KMS-11 (cell line): Measurements from ENCODE around the gene NSG2.

Experiments
- H2AFZ ChIP-seq: fragments of 200-600 bp; sonication (generic); 2 replicates; pipeline ENCODE4 v1.6.1; 2016; ENCODE audit warnings: antibody characterized with exemption, mixed run types, low read depth
- H3K27ac ChIP-seq: fragments of 200-600 bp; sonication (generic); 2 replicates; pipeline ENCODE4 v1.6.1; 2016; ENCODE audit warnings: mild to moderate bottlenecking, mixed run types
- H3K27me3 ChIP-seq: fragments of 200-600 bp; sonication (generic); 2 replicates; pipeline ENCODE4 v1.6.1; 2017; ENCODE audit warnings: mild to moderate bottlenecking, low read depth, mixed run types, moderate library complexity; ENCODE audit not compliant: insufficient read depth
- H3K36me3 ChIP-seq: fragments of 200-600 bp; sonication (generic); 2 replicates; pipeline ENCODE4 v1.6.1; 2017; ENCODE audit warnings: mild to moderate bottlenecking, mixed run types; ENCODE audit not compliant: insufficient read depth
- H3K4me1 ChIP-seq: fragments of 200-600 bp; sonication (generic); 2 replicates; pipeline ENCODE4 v1.6.1; 2016; ENCODE audit warnings: mild to moderate bottlenecking, low read depth, mixed run types; ENCODE audit not compliant: poor library complexity, severe bottlenecking
- H3K4me2 ChIP-seq: fragments of 200-600 bp; sonication (generic); 2 replicates; pipeline ENCODE4 v1.7.0; 2016; ENCODE audit warnings: mild to moderate bottlenecking, mixed run types
- H3K4me3 ChIP-seq: fragments of 200-600 bp; sonication (generic); IDR thresholded peaks from 2 replicates; pipeline ENCODE4 v1.6.1; 2017; ENCODE audit warnings: low read depth, low read length, mixed read lengths; ENCODE audit not compliant: insufficient read depth
- H3K79me2 ChIP-seq: fragments of 200-600 bp; sonication (generic); 2 replicates; pipeline ENCODE4 v1.6.1; 2016; ENCODE audit warnings: low read depth, mixed run types; ENCODE audit not compliant: insufficient read depth
- H3K9ac ChIP-seq: fragments of 200-600 bp; sonication (generic); 2 replicates; pipeline ENCODE4 v1.6.1; 2016; ENCODE audit warnings: mild to moderate bottlenecking, mixed run types
- H4K20me1 ChIP-seq: fragments of 200-600 bp; sonication (generic); 2 replicates; pipeline ENCODE4 v1.6.1; 2016; ENCODE audit warnings: mild to moderate bottlenecking, mixed run types; ENCODE audit not compliant: insufficient read depth
- TF ChIP-seq, protein P1 (sequence below): fragments of 200-600 bp; sonication (generic); conservative IDR thresholded peaks from 2 replicates; pipeline ENCODE4 v1.6.1; 2017; ENCODE audit warnings: low read depth, mild to moderate bottlenecking, antibody characterized with exemption, low read length, moderate library complexity, mixed read lengths

The NSG2 gene

DNA sequence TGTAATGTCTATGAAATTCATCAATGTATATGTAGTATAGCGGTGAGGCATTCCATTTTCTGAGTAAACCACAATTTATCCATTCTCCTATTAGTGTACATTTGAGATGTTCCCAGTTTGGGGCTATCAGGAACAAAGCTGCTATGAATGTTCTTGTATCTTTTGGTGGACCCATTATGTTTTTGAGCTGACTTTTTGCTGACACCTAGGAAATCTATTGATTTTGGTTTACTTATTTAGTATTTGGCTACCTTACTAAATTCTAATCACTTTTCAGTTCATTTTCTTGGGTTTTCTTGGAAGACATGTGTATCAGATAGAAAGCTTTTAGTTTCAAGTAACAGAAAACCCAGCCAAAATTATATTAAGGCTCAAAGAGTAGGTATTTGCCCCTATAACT, 13.7 kb downstream of the NSG2 start:
- TF ChIP-seq, protein P1, sequence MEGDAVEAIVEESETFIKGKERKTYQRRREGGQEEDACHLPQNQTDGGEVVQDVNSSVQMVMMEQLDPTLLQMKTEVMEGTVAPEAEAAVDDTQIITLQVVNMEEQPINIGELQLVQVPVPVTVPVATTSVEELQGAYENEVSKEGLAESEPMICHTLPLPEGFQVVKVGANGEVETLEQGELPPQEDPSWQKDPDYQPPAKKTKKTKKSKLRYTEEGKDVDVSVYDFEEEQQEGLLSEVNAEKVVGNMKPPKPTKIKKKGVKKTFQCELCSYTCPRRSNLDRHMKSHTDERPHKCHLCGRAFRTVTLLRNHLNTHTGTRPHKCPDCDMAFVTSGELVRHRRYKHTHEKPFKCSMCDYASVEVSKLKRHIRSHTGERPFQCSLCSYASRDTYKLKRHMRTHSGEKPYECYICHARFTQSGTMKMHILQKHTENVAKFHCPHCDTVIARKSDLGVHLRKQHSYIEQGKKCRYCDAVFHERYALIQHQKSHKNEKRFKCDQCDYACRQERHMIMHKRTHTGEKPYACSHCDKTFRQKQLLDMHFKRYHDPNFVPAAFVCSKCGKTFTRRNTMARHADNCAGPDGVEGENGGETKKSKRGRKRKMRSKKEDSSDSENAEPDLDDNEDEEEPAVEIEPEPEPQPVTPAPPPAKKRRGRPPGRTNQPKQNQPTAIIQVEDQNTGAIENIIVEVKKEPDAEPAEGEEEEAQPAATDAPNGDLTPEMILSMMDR = no peak
- Histone ChIP-seq H3K36me3 (no peaks in the 10 kb centered on the region), H3K4me1 (peaks cover 23% of the 10 kb centered on the region), H3K27ac (no peak overlapping the region), H3K4me2 (peak overlapping the region; percentile 21; the same call in 1 of the 2 replicates), H2AFZ (no peak overlapping the region), H3K9ac (no peak overlapping the region), H3K27me3 (no peaks in the 10 kb centered on the region), H4K20me1 (no peaks in the 10 kb centered on the region), H3K79me2 (no peaks in the 10 kb centered on the region), H3K4me3 (no peak overlapping the region)

GRCh38 chr5:174063082-174063756, 17.7 kb downstream of the NSG2 start:
- Histone ChIP-seq H4K20me1 (no peaks in the 10 kb centered on the region), H2AFZ (no peak overlapping the region), H3K4me2 (no peak overlapping the region), H3K4me1 (peaks cover 22% of the 10 kb centered on the region), H3K9ac (no peak overlapping the region), H3K4me3 (no peak overlapping the region), H3K36me3 (no peaks in the 10 kb centered on the region), H3K27ac (no peak overlapping the region), H3K79me2 (no peaks in the 10 kb centered on the region), H3K27me3 (no peaks in the 10 kb centered on the region)
- TF ChIP-seq, protein P1 = no peak

- H3K4me1 ChIP-seq = peaks cover 13% of the 10 kb centered on the region
- no peak overlapping the region for H2AFZ ChIP-seq
- H3K27ac ChIP-seq = no peak overlapping the region
- no peak overlapping the region for H3K4me3 ChIP-seq
- no peaks in the 10 kb centered on the region for H4K20me1 ChIP-seq
- H3K9ac ChIP-seq = no peak overlapping the region
- no peaks in the 10 kb centered on the region for H3K79me2 ChIP-seq
- TF ChIP-seq, protein P1 = no peak
- H3K4me2 ChIP-seq = no peak overlapping the region
- H3K36me3 ChIP-seq = no peaks in the 10 kb centered on the region
- H3K27me3 ChIP-seq = no peaks in the 10 kb centered on the region
Measured at GRCh38 chr5:174064171-174064570, 18.7 kb downstream of the NSG2 start.

DNA sequence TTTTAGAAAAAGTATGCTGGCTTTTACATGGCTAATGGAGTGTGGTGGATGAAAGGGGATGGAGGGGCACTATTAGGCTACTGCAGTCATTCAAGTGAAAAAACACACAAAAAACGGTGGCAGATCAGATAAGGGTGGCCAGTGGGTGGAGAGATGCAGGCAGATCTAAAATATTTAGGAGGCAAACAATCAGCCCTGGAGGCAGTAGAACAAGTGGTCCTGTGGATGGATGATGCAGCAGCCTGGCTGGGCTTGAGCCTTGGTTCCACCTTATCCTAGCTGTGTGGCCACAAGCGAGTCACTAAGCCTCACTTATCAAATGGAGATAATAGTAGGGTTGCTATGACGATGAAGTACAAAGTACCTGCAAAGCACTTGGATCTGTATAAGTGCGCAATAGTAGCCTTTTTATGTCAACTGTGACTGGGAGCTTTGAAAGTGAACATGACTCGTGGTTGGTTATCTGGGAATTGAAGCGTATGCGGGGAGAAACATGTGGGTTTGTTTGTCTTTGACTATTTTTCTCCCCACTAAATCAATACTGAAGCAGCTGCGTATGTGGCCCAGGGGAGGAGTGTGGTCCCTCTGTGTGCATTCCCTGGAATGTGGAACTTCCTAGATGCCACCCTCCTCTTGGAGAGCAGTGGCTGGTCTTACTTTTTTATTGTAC, 20.2 kb downstream of the NSG2 start:
- Histone ChIP-seq H3K9ac (no peak overlapping the region), H2AFZ (no peak overlapping the region), H3K4me2 (no peak overlapping the region), H4K20me1 (no peaks in the 10 kb centered on the region), H3K27ac (no peak overlapping the region), H3K79me2 (no peaks in the 10 kb centered on the region), H3K27me3 (no peaks in the 10 kb centered on the region), H3K4me1 (peaks cover 6% of the 10 kb centered on the region), H3K4me3 (no peak overlapping the region), H3K36me3 (no peaks in the 10 kb centered on the region)
- TF ChIP-seq, protein P1 = no peak
